Measurements from ENCODE around the gene HOXD11.

Gene HOXD11

DNA sequence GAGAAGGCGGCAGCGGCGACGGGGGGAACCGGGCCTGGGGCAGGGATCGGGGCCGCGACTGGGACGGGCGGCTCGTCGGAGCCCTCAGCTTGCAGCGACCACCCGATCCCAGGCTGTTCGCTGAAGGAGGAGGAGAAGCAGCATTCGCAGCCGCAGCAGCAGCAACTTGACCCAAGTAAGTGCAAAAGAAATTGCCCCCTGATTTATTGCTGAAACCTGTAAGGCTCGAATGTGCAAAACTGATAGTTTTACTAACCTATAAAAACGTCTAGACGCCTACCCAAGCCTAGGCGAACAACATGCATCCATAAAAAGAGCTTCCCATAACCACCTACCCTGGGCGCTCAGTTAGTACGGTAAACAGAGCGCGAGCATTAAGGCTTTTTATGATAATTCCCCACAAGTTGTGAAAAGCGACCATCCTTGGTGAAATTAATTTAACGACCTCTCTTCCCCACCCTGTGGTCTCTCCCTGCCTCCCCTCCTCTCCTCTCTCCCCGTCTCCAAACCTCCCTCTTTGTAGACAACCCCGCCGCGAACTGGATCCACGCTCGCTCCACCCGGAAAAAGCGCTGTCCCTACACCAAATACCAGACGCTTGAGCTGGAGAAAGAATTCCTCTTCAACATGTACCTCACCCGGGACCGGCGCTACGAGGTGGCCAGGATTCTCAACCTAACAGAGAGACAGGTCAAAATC, 16.5 kb downstream of the HOXD11 start:
- H3K4me3 ChIP-seq (ENCODE audit: control insufficient read depth, low read depth, low read length): no peak overlapping the region
- DNase-seq (ENCODE audit: low read depth): no peak
- no peak for TF ChIP-seq CTCF (IDR thresholded peaks at IDR 0.05; ENCODE audit: control insufficient read depth, insufficient read depth, low read depth, low read length, missing control alignments)

GRCh38 chr2:176124110-176124946, 17.2 kb downstream of the HOXD11 start:
- no peak overlapping the region for H3K4me3 ChIP-seq (ENCODE audit: control insufficient read depth, low read depth, low read length)
- TF ChIP-seq CTCF (IDR thresholded peaks at IDR 0.05; ENCODE audit: control insufficient read depth, insufficient read depth, low read depth, low read length, missing control alignments): no peak
- DNase-seq (ENCODE audit: low read depth): no peak

- no peak for TF ChIP-seq CTCF (IDR thresholded peaks at IDR 0.05; ENCODE audit: control insufficient read depth, insufficient read depth, low read depth, low read length, missing control alignments)
- no peak for DNase-seq (ENCODE audit: low read depth)
- no peak overlapping the region for H3K4me3 ChIP-seq (ENCODE audit: control insufficient read depth, low read depth, low read length)
Observed at GRCh38 chr2:176124947-176125771, 18.1 kb downstream of the HOXD11 start.

DNA sequence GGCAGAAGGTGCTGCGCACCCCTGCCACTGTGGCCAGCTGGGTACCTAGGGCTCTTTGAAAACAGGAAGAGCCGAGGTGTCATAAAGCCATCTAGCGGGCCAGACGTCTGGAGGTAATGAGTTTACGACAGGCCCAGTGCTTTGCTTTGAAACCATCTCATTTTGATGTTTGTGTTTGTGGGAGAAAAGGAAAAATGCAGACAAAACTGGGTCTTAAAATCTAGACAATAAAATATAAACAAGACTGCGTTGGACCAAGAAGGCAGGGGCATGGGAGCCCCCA, 18.6 kb downstream of the HOXD11 start:
- TF ChIP-seq CTCF (IDR thresholded peaks at IDR 0.05; ENCODE audit: control insufficient read depth, insufficient read depth, low read depth, low read length, missing control alignments): no peak
- H3K4me3 ChIP-seq (ENCODE audit: control insufficient read depth, low read depth, low read length): no peak overlapping the region
- DNase-seq (ENCODE audit: low read depth): no peak

DNA sequence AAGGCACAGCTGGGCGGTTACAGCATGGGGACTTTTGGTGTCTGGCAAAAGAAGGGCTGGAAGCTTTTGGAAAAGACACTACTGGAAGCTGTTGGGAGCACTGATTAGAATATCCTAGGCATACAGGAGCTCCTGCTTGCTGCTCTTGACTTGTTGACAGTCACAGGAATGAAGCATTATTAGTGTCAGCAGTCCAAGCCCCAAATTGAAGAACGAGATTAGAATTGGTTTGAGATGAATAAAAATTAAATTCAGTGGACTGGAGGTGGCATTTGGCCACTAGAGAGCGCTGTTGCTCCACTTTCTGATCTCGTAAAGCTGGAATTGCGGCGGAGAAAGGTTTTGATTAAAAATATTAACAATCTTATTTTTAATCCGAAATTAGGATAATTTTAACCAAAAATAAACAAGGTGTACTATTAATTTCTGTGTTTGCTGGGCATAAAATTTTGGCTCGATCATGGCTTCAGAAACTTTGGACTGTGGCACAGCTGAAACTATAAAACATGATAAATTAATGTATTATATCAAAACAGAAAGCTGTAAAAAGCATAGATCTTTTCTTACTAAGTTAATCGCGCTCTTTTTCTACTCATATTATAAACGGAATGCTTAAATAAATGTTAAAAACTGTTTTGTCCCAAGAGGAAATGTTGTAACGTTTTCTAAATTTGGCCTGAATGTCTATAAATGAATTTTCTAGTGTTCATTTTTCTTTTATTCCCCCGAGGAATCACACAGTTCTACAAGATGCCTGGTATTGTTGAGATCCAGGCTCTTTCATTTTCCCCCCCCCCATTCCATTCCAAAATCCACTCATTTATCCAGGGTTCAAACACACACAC, 20.1 kb downstream of the HOXD11 start:
- H3K4me3 ChIP-seq (ENCODE audit: control insufficient read depth, low read depth, low read length): no peak overlapping the region; the same call in 1 of the 2 replicates
- TF ChIP-seq CTCF (IDR thresholded peaks at IDR 0.05; ENCODE audit: control insufficient read depth, insufficient read depth, low read depth, low read length, missing control alignments): peak; percentile 73
- DNase-seq (ENCODE audit: low read depth): no peak

GRCh38 chr2:176127774-176128072, 20.6 kb downstream of the HOXD11 start:
- DNase-seq (ENCODE audit: low read depth): no peak
- no peak for TF ChIP-seq CTCF (IDR thresholded peaks at IDR 0.05; ENCODE audit: control insufficient read depth, insufficient read depth, low read depth, low read length, missing control alignments)
- H3K4me3 ChIP-seq (ENCODE audit: control insufficient read depth, low read depth, low read length): no peak overlapping the region
